HG02840 (cell line): ENCODE data around the gene GALNT10.
"Not testable (repeated sequence)": the region's sequence is repeated elsewhere in the genome, so short reads cannot be mapped to it uniquely, and the experiment has no call there.

Source experiments
- ATAC-seq: cut with Tn5 transposase; IDR thresholded peaks from one replicate; pipeline ENCODE4 v1.9.1; 2021; ENCODE audit warnings: mild to moderate bottlenecking, moderate library complexity, moderate number of reproducible peaks; ENCODE audit not compliant: unreplicated experiment, low FRiP score

The GALNT10 gene, protein sequence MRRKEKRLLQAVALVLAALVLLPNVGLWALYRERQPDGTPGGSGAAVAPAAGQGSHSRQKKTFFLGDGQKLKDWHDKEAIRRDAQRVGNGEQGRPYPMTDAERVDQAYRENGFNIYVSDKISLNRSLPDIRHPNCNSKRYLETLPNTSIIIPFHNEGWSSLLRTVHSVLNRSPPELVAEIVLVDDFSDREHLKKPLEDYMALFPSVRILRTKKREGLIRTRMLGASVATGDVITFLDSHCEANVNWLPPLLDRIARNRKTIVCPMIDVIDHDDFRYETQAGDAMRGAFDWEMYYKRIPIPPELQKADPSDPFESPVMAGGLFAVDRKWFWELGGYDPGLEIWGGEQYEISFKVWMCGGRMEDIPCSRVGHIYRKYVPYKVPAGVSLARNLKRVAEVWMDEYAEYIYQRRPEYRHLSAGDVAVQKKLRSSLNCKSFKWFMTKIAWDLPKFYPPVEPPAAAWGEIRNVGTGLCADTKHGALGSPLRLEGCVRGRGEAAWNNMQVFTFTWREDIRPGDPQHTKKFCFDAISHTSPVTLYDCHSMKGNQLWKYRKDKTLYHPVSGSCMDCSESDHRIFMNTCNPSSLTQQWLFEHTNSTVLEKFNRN

DNA sequence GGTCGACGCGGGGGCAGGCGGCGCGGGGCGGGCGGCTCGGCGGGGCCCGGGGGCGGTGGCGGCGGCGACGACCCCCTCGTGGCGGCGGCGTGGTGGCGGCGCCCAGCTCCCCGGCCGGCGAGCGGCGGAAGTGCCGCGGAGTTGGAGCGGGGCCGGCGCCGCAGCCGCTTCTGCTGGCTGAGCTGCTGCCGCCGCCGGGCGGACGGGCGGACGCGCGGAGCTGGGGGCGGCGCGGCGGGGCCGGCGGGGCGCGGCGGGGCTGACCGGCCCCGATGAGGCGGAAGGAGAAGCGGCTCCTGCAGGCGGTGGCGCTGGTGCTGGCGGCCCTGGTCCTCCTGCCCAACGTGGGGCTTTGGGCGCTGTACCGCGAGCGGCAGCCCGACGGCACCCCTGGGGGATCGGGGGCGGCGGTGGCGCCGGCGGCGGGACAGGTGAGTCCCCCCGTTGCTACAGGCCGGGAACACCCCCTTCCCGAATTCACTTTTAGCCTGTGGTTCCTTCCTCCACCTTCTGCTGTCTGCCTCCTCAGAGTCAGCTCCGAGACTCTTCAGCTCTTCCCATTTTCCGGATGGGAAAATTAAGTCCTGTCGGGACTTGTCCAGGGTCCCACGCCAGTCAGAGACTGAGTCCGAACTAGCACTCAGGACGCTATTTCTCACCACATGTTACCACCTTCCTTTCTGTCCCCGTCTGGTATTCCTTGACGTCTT, at the start of gene GALNT10:
TSS of gene GALNT10 (plus strand) at position 139 of the 710 bp plus-strand sequence. CDS start at position 273, 134 bp downstream.
- ATAC-seq = peak; percentile 64

DNA sequence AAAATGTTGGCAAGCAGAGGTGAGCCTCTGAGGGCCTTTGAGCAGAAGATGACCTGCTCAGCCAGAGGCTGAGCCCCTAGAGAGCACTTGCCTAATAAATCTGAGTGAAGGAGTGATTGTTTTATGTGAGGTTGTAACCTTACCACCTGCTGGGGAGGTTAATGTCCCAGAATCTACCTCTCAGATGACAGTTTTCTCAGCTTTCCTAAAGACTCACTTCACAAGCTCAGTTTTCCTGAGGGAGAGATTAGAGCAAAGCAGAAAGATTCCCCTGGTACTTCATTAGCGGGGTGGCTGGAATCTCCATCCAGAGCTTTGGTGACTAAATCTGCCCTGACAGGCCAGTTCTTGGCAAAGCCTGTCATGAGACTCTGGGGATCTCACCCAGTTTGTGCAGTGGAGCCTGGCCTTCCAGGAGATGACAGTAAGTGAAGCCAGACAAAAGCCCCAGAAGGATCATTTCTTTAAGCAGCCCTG, 48.8 kb upstream of the GALNT10 start:
- ATAC-seq = no peak

DNA sequence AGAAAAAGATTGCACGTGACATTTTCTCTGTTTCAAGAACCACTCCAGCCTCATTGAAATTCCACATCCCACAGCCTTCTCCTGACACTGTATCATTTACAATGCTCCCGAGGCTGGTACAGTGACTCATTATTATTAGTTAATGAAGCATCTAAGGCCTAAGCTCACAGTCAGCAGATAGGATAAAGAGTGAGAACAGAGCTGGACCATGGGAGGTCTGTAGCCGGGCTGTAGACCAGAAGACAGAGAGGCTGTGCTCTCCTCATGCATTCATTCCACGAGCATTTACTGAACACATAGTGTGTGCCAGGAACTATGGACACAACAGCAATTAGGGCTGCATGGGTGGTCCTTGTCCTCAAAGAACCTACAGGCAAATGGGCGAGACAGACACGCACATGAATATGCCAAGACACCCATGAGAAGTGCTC, 47.3 kb upstream of the GALNT10 start:
- ATAC-seq = no peak

DNA sequence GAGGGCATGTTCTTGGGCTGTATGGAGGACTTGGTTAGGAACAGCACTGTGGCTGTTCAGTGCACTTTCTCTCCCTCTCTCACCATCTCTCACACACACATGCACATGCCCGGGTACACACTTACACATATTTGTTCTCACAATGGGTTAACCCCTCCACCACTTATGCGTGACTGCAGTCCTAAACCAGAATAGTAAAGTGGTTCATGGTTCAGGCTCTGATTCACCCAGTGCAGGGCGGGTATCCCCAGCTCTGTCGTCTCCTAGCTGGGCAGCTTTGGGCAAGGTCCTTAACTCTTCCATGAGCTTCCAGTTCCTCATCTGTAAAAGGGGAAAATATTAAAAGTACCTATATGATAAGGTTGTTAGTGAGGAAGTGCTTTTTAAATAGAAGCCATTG, 45.3 kb upstream of the GALNT10 start:
- ATAC-seq = no peak

DNA sequence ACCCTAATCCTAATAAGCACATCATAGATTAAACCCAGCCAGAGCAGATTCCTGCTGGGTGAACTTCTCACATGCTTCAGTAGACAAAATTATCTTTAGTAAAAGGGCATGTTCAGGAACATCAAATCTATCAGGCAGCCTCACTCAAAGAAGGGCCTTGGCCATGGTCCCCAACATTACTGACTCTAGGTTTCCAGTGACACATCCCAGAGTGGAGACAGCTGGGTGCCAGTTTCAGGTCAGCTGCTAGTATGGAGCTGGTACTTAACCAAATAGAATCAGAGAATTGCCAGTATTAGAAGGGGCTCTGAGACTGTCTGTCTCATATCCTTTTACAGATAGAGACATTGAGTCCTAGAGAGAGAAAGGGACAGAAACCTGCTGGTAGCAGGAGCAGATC, 44.1 kb upstream of the GALNT10 start:
- no peak for ATAC-seq

DNA sequence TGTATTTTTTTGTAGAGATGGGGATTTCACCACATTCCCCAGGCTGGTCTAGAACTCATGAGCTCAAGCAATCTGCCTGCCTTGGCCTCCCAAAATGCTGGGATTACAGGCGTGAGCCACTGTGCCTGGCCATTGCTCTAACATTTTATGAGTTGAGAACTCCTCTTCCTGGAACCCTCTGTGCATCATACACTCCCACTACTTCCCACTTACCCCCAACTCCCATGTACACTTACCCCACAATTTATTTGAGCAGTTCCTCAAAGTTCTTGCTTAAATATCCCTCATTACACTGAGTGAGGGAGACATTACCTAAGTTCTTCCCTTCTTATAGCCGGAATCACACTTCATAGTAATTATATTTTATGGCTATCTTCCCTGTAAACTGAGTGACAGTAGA, 42.9 kb upstream of the GALNT10 start:
- no peak for ATAC-seq

DNA sequence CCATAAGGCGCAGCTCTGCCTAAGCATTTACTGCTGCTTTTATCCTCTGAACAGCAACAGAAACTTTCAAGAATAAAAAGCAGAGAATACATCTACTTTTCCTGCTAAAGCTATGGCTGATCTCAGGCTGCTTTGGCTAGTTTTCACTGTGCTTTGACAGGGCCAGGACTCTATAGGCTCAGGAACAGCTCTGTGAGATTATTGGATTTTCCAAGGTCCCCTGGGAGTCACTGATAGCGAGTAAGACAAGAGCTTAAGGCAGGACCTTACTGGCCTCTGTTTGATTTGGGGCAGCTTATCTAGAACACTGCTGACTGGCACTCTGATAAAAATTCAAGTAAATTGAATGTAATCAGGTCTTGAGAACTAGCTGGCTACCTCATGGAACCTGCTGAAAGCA, 40.1 kb upstream of the GALNT10 start:
- not testable (repeated sequence) for ATAC-seq

DNA sequence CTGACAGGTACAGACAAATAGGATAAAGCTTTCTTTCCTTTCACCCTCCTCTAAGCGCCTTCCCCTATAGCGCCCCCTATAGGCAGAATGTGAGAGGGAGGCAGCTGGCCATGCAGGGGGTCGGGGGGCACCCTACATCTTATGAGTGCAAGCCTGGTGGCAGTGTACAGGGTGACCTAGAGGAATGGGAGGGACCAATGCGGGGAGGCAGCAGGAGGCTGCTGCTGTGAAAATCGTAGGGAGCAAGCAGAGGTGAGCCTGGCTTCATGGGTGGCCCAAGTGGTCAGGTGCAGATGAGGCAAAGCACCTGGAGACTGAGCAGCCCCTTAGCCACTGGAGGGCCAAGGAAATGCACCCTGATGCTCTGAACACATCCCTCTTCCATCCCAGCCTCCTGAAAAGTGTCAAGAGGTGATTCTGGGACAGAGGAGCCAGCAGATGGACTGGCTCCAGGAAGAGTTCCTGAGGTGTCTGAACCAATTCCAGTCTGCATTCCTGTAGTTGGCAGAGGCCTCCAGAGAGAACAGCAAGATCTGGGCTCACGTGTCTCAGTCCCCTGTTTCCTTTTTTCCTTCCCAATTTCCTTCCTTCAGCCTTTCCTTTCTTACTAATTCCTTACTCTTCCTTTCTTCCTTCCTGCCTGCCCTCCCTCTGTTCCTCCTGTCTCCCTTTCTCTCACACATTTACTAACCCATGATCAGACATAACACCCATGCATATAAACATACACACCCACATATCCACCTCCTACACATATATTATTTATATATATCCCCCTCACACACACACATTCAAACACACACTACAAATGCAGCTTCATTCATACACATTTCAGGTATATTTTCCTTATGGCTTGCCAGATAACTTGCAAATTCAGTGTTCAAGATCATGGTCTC, 32.8 kb upstream of the GALNT10 start:
- no peak for ATAC-seq

DNA sequence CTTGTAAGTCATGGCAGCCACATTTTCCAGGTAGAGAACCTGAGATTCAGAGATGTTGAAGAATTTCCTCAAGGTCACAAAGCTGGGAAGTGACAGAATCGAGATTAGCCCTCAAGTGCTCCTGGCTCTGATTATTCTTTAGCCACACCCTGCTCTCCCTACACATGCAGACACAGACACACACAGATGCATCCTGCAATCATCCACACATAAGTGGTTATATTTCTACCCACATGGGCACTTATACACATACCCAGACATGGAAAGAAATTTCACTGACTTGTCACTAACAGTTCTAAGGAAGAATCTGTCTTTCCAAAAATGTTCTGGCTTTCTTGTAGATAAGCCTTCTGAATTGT, 32.2 kb upstream of the GALNT10 start:
- ATAC-seq = no peak

DNA sequence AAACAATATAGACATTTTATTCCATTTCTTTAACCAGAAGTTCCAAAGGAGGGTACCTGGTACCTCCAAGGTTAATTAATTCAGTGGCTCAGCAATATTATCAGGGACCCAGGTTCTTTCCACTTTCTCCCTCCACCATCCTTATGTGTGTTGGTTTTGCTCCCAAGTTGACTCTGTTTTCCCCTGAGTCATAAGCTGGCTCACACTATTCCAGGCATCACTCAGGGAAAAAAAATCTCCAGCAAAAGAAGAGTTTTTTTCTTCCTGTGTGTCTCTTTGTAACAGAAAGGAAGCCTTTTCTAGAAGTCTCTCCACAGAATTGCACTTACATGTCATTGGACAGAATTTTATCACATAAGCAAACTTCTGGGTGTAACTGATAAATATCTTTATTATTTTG, 31.2 kb upstream of the GALNT10 start:
- no peak for ATAC-seq

DNA sequence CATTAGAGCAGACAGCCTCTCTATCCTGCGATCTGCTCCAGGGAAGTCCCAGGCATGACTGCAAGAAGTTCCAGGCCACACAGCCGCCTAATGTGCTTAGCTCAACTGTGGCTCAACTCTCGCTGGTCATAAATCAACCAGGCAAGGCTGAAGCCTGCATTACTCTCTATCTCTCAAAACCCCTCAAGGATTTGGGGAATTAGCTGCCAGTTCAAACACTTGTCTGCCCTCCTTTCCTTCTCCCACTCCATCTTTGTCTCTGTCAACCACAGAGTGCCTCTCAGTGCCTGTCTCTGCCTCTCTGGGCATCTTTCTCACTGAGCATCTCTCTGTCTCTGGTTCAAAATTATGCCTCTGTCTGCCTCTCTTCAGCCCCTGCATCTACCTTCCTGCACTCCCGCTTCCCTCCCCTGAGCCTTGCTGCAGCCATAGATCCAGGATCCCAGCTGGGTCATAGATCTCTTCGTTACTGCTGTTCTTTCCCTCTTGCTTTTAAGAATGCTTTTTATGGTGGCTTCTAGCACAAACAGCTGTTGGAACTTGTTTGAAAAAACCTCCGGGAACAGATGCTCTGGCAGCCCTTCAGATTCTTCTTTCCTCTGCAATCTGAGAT, 27.9 kb upstream of the GALNT10 start:
- no peak for ATAC-seq

DNA sequence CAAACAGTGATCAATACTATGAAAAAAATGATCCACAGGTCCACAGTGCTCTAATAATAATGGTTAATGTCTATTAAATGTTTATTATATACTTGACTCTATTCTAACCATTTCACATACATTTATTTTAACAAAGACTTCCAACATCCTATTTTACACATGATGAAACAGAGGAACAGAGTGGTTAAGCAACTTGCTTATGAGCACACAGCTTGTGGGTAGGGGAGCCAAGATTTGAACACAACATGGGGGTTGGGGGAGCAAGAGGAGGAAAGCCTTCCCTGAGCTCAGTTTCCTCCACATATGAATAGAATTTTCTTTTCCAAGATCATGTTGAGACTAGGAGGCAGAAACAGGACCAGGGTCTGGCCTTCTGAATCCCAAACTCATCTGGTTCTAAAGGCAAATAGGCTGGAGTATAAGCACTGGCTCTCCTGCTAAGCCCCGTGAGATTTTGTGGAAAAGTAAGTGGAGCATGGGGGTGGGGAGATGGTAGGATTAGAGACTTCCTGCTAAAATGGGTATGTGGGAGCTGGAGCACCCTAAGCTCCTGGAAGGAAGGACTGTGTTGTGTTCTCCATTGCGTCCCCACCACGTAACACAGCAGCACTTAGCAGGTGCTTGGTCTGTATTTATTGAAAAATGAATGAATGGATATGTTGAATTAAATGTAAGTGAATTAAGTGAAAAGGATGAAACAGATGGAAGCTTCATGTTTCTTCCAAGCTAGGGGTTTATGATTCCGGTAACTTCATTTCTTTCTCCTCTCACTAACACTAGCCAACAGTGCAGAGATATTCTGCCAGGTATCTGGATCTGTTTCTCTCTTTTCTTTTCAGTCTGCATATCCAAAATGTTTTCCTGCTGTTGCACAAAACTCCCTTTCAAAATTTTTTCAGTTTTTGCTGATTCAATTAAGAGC, 26.9 kb upstream of the GALNT10 start:
- no peak for ATAC-seq

DNA sequence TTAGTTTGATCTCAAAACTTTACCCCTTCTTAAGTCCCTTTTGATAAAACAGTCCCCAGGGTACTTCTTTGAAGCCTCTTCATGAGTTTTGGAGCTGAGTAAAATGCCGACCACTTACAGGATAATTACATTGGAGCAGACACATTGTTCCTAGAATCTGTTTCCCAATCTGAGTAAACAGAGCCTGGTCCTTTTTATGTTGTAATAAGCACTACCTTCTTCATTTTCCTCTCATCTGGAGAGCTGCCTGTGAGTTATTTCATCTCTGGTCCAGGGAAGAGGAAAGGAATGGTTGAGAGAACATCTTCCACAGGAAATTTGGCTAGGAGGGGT, 26.3 kb upstream of the GALNT10 start:
- no peak for ATAC-seq

DNA sequence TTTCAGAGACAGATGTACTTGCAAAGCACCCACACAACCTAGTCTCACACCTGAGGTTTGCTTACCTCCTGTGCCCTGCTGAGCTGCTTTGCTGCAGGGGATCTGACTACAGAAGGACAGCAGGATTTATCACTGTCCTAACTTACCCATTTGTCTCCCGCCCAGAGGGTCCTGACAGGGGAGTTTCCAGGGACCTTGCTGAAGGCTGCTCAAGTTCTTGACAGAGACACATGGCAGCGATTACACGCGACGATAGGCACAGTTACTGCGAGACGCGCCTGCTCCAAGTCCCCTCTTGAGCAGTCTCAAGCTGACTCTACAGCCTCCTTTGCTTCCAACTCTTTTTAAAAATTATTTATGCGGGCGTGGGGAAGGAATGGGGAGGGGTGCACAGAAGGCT, 24.6 kb upstream of the GALNT10 start:
- ATAC-seq = no peak

DNA sequence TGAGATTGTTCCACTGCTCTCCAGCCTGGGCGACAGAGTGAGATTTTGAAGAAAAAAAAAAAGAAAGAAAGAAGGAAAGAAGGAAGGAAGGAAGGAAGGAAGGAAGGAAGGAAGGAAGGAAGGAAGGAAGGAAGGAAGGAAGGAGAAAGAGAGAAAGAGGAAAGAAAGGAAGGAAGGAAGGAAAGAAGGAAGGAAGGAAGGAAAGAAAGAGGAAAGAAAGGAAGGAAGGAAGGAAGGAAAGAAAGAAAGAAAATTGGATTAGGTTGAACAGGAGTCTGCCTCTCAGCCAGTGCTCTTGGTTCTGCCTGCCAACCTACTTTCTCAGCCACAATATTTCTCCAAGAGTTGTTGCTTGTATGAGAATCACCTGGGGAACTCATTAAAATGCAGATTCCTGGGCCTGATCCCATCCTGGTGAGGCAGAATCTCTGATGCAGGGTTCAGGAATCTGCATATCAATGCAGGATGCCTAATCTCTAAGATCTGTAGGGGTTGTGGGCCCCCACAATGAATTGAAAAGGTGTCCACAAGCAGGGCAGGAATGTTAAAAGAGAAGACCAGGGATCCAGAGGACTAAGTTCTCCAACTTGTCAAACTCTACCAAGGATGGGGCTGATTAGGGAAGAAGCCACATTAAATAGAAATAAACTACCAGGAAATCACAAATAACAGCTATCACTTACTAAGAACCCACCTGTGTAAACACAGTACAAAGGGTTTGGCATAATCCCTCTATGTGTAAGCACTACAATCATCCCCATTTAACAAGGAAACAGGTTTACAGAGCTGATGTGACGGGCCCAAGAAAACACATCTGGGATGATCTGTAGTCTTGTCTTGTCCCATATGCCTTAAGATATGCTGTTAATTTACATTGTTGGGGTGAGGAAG, 23.4 kb upstream of the GALNT10 start:
- no peak for ATAC-seq

DNA sequence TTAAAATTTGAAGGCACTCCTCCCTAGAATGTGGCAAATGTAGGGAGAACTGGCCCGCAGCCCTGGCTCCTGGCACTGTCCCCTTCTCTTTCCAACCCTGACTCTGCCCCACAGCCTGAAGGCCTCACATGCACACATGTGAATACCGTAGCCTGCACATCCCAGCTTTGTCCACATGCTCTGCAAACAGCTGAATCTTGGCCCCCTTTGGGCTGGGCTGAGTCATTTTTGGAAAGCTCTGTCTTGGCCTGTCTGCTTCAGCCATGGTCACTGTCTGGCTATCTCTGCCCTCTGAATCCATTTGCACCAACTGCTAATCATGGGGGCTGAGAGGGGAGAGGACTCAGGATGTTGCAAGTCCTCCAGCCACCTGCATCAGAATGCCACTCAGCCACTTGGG, 22.1 kb upstream of the GALNT10 start:
- no peak for ATAC-seq

DNA sequence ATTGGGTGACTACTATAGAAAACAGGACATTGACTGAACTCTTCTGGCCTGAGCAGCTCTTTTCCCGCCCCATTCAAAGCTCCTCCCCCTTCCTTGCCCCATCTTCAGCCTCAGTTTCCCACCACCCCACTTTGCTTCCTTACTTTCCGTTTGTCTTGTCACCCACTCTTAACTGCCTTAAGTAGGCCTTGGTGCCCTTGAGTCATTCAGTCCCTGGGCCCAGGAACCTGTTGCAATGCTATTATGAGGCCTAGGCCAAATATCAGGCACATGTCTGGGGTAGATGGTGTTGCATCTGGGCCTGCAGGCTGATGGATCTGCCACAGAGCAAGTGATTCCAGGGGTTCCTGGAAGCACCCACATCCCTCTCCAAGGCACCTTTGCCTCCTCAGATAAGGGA, 17.7 kb upstream of the GALNT10 start:
- ATAC-seq = no peak

DNA sequence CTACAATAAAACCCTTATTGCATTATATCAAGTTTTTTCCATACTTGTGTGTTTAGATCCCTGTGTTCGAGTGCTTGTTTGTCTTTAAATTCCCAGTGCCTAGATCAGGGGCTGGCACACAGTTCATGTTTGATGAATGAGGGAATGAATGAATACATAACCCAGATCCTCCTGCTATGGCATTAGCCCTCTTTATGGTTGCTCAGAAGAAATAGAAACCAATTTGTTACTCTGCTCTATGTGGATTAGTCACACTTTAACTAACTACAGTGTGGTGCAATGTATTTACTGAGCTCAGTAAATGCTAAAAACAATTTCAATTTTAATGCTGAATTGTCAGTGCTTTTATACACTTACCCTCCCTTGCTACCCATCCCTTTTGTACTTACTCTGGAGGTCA, 16.4 kb upstream of the GALNT10 start:
- ATAC-seq = no peak
